Stimulated activated memory B cell treated with anti-CD40 and anti-IgM and Interleukin-4, amounts not matched to agents 10 μg/mL and 1 μg/mL and 100 μg/mL, for 72 hours (primary cell): ENCODE measurements around the gene GTSE1.

Source experiments
- ATAC-seq: fragments of 150-1000 bp; cut with Tn5 transposase; 2 replicates; pipeline ENCODE4 v1.10.0; 2021
- H3K27ac Mint-ChIP-seq: one replicate; pipeline ENCODE4 v1.8.0; 2022; ENCODE audit warnings: mild to moderate bottlenecking, mixed read lengths
- H3K27me3 Mint-ChIP-seq: one replicate; pipeline ENCODE4 v1.8.0; 2022; ENCODE audit warnings: mixed read lengths
- H3K36me3 Mint-ChIP-seq: one replicate; pipeline ENCODE4 v1.8.0; 2022; ENCODE audit warnings: mixed read lengths
- H3K4me1 Mint-ChIP-seq: one replicate; pipeline ENCODE4 v1.8.0; 2022; ENCODE audit warnings: mixed read lengths
- H3K4me3 Mint-ChIP-seq: one replicate; pipeline ENCODE4 v1.8.0; 2022; ENCODE audit warnings: mild to moderate bottlenecking, moderate library complexity, mixed read lengths
- H3K9me3 Mint-ChIP-seq: one replicate; pipeline ENCODE4 v1.8.0; 2022; ENCODE audit warnings: mixed read lengths

GTSE1 gene

GRCh38 chr22:46286006-46286405, 10.7 kb upstream of the GTSE1 start:
- no peaks in the 10 kb centered on the region for H3K9me3 Mint-ChIP-seq
- peaks cover 41% of the 10 kb centered on the region for H3K36me3 Mint-ChIP-seq

GRCh38 chr22:46286941-46287872, 9.5 kb upstream of the GTSE1 start:
- peak overlapping the region; percentile 93 for H3K27ac Mint-ChIP-seq
- peak overlapping the region; percentile 86 for H3K4me3 Mint-ChIP-seq
- ATAC-seq = no peak
- no peaks in the 10 kb centered on the region for H3K27me3 Mint-ChIP-seq
- peaks cover 1% of the 10 kb centered on the region for H3K9me3 Mint-ChIP-seq
- H3K4me1 Mint-ChIP-seq = peaks cover 52% of the 10 kb centered on the region
- peaks cover 40% of the 10 kb centered on the region for H3K36me3 Mint-ChIP-seq

More at GRCh38 chr22:46286006-46286405, 10.7 kb upstream of the GTSE1 start:
- no peaks in the 10 kb centered on the region for H3K27me3 Mint-ChIP-seq
- no peak for ATAC-seq
- H3K27ac Mint-ChIP-seq = no peak overlapping the region
- no peak overlapping the region for H3K4me3 Mint-ChIP-seq
- peaks cover 62% of the 10 kb centered on the region for H3K4me1 Mint-ChIP-seq

GRCh38 chr22:46287873-46288751, 8.6 kb upstream of the GTSE1 start:
- H3K36me3 Mint-ChIP-seq = peaks cover 44% of the 10 kb centered on the region

GRCh38 chr22:46288846-46289243, 7.8 kb upstream of the GTSE1 start:
- Mint-ChIP-seq H3K36me3 (peaks cover 43% of the 10 kb centered on the region), H3K9me3 (peaks cover 5% of the 10 kb centered on the region), H3K27me3 (no peaks in the 10 kb centered on the region), H3K4me3 (peak overlapping the region; percentile 86), H3K27ac (peak overlapping the region; percentile 93), H3K4me1 (peaks cover 68% of the 10 kb centered on the region)
- ATAC-seq = no peak

More at GRCh38 chr22:46287873-46288751, 8.6 kb upstream of the GTSE1 start:
- Mint-ChIP-seq H3K27ac (peak overlapping the region; percentile 93), H3K4me3 (peak overlapping the region; percentile 86), H3K9me3 (peaks cover 5% of the 10 kb centered on the region), H3K27me3 (no peaks in the 10 kb centered on the region), H3K4me1 (peaks cover 61% of the 10 kb centered on the region)
- ATAC-seq = peak; percentile 87

GRCh38 chr22:46289244-46289891, 7.3 kb upstream of the GTSE1 start:
- peaks cover 71% of the 10 kb centered on the region for H3K4me1 Mint-ChIP-seq
- no peak overlapping the region for H3K4me3 Mint-ChIP-seq
- H3K36me3 Mint-ChIP-seq = peaks cover 38% of the 10 kb centered on the region
- peaks cover 5% of the 10 kb centered on the region for H3K9me3 Mint-ChIP-seq
- no peaks in the 10 kb centered on the region for H3K27me3 Mint-ChIP-seq
- H3K27ac Mint-ChIP-seq = peak overlapping the region; percentile 93
- ATAC-seq = no peak

- Mint-ChIP-seq H3K9me3 (peaks cover 5% of the 10 kb centered on the region), H3K4me1 (peaks cover 76% of the 10 kb centered on the region), H3K4me3 (no peak overlapping the region), H3K27me3 (no peaks in the 10 kb centered on the region), H3K27ac (peak overlapping the region; percentile 28), H3K36me3 (peaks cover 37% of the 10 kb centered on the region)
- no peak for ATAC-seq
Observed at GRCh38 chr22:46290121-46290842, 6.4 kb upstream of the GTSE1 start.

- Mint-ChIP-seq H3K9me3 (peaks cover 5% of the 10 kb centered on the region), H3K4me1 (peaks cover 80% of the 10 kb centered on the region), H3K27me3 (no peaks in the 10 kb centered on the region), H3K36me3 (peaks cover 33% of the 10 kb centered on the region), H3K27ac (peak overlapping the region; percentile 28), H3K4me3 (no peak overlapping the region)
- ATAC-seq = no peak
Observed at GRCh38 chr22:46290843-46291785, 5.6 kb upstream of the GTSE1 start.

- Mint-ChIP-seq H3K27me3 (no peaks in the 10 kb centered on the region), H3K4me1 (peaks cover 75% of the 10 kb centered on the region), H3K36me3 (peaks cover 28% of the 10 kb centered on the region), H3K4me3 (no peak overlapping the region), H3K9me3 (peaks cover 5% of the 10 kb centered on the region), H3K27ac (peak overlapping the region; percentile 69)
- ATAC-seq = no peak
Observed at GRCh38 chr22:46292173-46292572, 4.5 kb upstream of the GTSE1 start.

GRCh38 chr22:46292732-46293131, 3.9 kb upstream of the GTSE1 start:
- H3K4me3 Mint-ChIP-seq = no peak overlapping the region
- H3K4me1 Mint-ChIP-seq = peaks cover 75% of the 10 kb centered on the region
- no peak for ATAC-seq
- peak overlapping the region; percentile 69 for H3K27ac Mint-ChIP-seq
- H3K9me3 Mint-ChIP-seq = peaks cover 5% of the 10 kb centered on the region
- H3K36me3 Mint-ChIP-seq = peaks cover 24% of the 10 kb centered on the region
- no peaks in the 10 kb centered on the region for H3K27me3 Mint-ChIP-seq

GRCh38 chr22:46293577-46294260, 3.0 kb upstream of the GTSE1 start:
- Mint-ChIP-seq H3K27me3 (peaks cover 5% of the 10 kb centered on the region), H3K4me3 (no peak overlapping the region), H3K9me3 (peaks cover 5% of the 10 kb centered on the region), H3K27ac (peak overlapping the region; percentile 69), H3K36me3 (peaks cover 24% of the 10 kb centered on the region), H3K4me1 (peaks cover 66% of the 10 kb centered on the region)
- ATAC-seq = no peak

- Mint-ChIP-seq H3K27ac (peak overlapping the region; percentile 94), H3K9me3 (peaks cover 5% of the 10 kb centered on the region), H3K36me3 (peaks cover 24% of the 10 kb centered on the region), H3K4me3 (peak overlapping the region; percentile 15), H3K4me1 (peaks cover 55% of the 10 kb centered on the region), H3K27me3 (peaks cover 15% of the 10 kb centered on the region)
- ATAC-seq = no peak
Observed at GRCh38 chr22:46294784-46295183, 1.9 kb upstream of the GTSE1 start.

GRCh38 chr22:46295277-46295971, 1.2 kb upstream of the GTSE1 start:
- peak overlapping the region; percentile 87 for H3K4me3 Mint-ChIP-seq
- no peak for ATAC-seq
- peaks cover 5% of the 10 kb centered on the region for H3K9me3 Mint-ChIP-seq
- peaks cover 19% of the 10 kb centered on the region for H3K36me3 Mint-ChIP-seq
- H3K4me1 Mint-ChIP-seq = peaks cover 49% of the 10 kb centered on the region
- H3K27me3 Mint-ChIP-seq = peaks cover 15% of the 10 kb centered on the region
- peak overlapping the region; percentile 94 for H3K27ac Mint-ChIP-seq
